Endothelial cell of umbilical vein (primary cell): ENCODE measurements around the gene MRPS35. TPM values are rescaled to one million over a fixed set of nuclear protein-coding genes. Genes with fewer than 3 reads are reported as not detected.

Experiments
- BruUV-seq: library from RNA; stranded (reverse); fragments of 400-500 nt; replicated peaks from 2 replicates; lab custom pipeline; 2021; lab: Mats Ljungman, UMichigan
- CTCF ChIA-PET: fragments of 300-600, 350-600 bp; sonication (Branson Sonifier 250); formaldehyde crosslinking; loops from one replicate; lab custom pipeline; 2021; ENCODE audit warnings: antibody characterized with exemption, inconsistent platforms; lab: Charles Lee
- POLR2A ChIA-PET: fragments of 300-600, 350-600 bp; sonication (Branson Sonifier 250); formaldehyde crosslinking; loops from one replicate; lab custom pipeline; 2021; ENCODE audit warnings: antibody characterized with exemption, inconsistent platforms; lab: Charles Lee
- DNase-seq: peaks from one replicate; pipeline ENCODE4 v3.0.0-alpha.2; 2011; ENCODE audit warnings: low read depth, low spot score
- FAIRE-seq: peaks from 2 replicates; lab custom pipeline; 2011; peaks lifted over from hg19 to GRCh38; lab: Jason Lieb, UNC
- H2AFZ ChIP-seq: 2 replicates; pipeline ENCODE4 v1.6.0; 2012; ENCODE audit warnings: low read depth, low read length, control low read depth, inconsistent platforms
- H3K27ac ChIP-seq: 2 replicates; pipeline ENCODE4 v1.5.1; 2011; ENCODE audit warnings: low read depth, mild to moderate bottlenecking, control low read depth, low read length, moderate library complexity; ENCODE audit not compliant: insufficient read depth
- H3K27me3 ChIP-seq, 2 experiments: 2 replicates each; pipeline versions ENCODE4 v1.6.0 to v1.6.1; 2011; ENCODE audit warnings: low read length in 2 of 2, mixed read lengths in 1 of 2; ENCODE audit not compliant: control insufficient read depth in 2 of 2, insufficient read depth in 2 of 2
- H3K36me3 ChIP-seq, 2 experiments: 2 replicates in 1 of 2; 3 replicates in 1 of 2; pipeline ENCODE4 v1.5.1; 2011; ENCODE audit warnings: low read length in 2 of 2, mild to moderate bottlenecking in 1 of 2, moderate library complexity in 1 of 2; ENCODE audit not compliant: control insufficient read depth in 2 of 2, insufficient read depth in 2 of 2; ENCODE audit errors: extremely low read depth in 1 of 2
- H3K4me1 ChIP-seq: 3 replicates; pipeline ENCODE4 v1.5.1; 2011; ENCODE audit warnings: mild to moderate bottlenecking, low read length; ENCODE audit not compliant: control insufficient read depth, insufficient read depth; ENCODE audit errors: extremely low read depth
- H3K4me2 ChIP-seq: 2 replicates; pipeline ENCODE4 v1.6.1; 2011; ENCODE audit warnings: low read length, control low read depth, mixed read lengths; ENCODE audit not compliant: insufficient read depth
- H3K4me3 ChIP-seq, 3 experiments: fragments of 200-600 bp in 1 of 3; sonication (generic), shearing (Covaris generic) in 1 of 3; replicated peaks in 1 of 3; 2 replicates each; pipeline ENCODE4 v1.5.1; 2011 to 2016; ENCODE audit warnings: control low read depth in 3 of 3, low read length in 3 of 3, mild to moderate bottlenecking in 2 of 3, inconsistent platforms in 1 of 3, low read depth in 1 of 3, moderate library complexity in 1 of 3; ENCODE audit not compliant: insufficient read depth in 1 of 3
- H3K79me2 ChIP-seq: 2 replicates; pipeline ENCODE4 v1.6.0; 2012; ENCODE audit warnings: low read length, inconsistent platforms; ENCODE audit not compliant: control insufficient read depth, insufficient read depth
- H3K9ac ChIP-seq: replicated peaks from 2 replicates; pipeline ENCODE3; 2011; ENCODE audit warnings: low read length, control low read depth; ENCODE audit not compliant: insufficient read depth; ENCODE audit errors: extremely low read depth
- H3K9me1 ChIP-seq: replicated peaks from 3 replicates; pipeline ENCODE4 v1.6.0; 2011; ENCODE audit warnings: mild to moderate bottlenecking, low read length; ENCODE audit not compliant: control insufficient read depth, insufficient read depth; ENCODE audit errors: extremely low read depth
- H3K9me3 ChIP-seq: replicated peaks from 2 replicates; pipeline ENCODE4 v1.5.1; 2012; ENCODE audit warnings: low read length, inconsistent platforms; ENCODE audit not compliant: control insufficient read depth, insufficient read depth
- H4K20me1 ChIP-seq: replicated peaks from 2 replicates; pipeline ENCODE3; 2011; ENCODE audit warnings: mild to moderate bottlenecking, low read length; ENCODE audit not compliant: control insufficient read depth, insufficient read depth; ENCODE audit errors: extremely low read depth
- CTCF ChIP-seq, 2 donors: IDR thresholded peaks; 1 replicate in 1 of 2; 2 replicates in 1 of 2; pipeline ENCODE4 v1.5.1; 2011; ENCODE audit warnings: low read length in 2 of 2, mild to moderate bottlenecking in 2 of 2, moderate library complexity in 2 of 2, control low read depth in 1 of 2, inconsistent platforms in 1 of 2, low read depth in 1 of 2; ENCODE audit not compliant: insufficient read depth in 1 of 2; ENCODE audit errors: extremely low read depth in 1 of 2
- EZH2 ChIP-seq: IDR thresholded peaks from 2 replicates; pipeline ENCODE4 v1.6.1; 2012; ENCODE audit warnings: borderline replicate concordance, low read depth, mild to moderate bottlenecking, moderate library complexity, low read length, inconsistent platforms; ENCODE audit not compliant: severe bottlenecking
- FOS ChIP-seq: IDR thresholded peaks from 2 replicates; pipeline ENCODE4 v1.6.1; 2011; ENCODE audit warnings: mild to moderate bottlenecking, low read length, moderate library complexity, borderline replicate concordance; ENCODE audit not compliant: insufficient read depth
- POLR2A ChIP-seq: IDR thresholded peaks from 2 replicates; pipeline ENCODE4 v1.6.1; 2012; ENCODE audit warnings: low read depth, mild to moderate bottlenecking, control low read depth, low read length
- POLR2AphosphoS5 ChIP-seq: IDR thresholded peaks from 2 replicates; pipeline ENCODE4 v1.6.1; 2012; ENCODE audit warnings: low read depth, mild to moderate bottlenecking, control low read depth, low read length, moderate library complexity; ENCODE audit not compliant: insufficient read depth
- dilution Hi-C: fragments of 300-500 bp; cut with MboI; formaldehyde crosslinking; loops from one replicate; pipeline ENCODE4 v1.15.0; 2019; ENCODE audit warnings: low sequenced_read_pairs; ENCODE audit not compliant: extremely low pct_ligation_motif_present
- intact Hi-C: fragments of 100-400 bp; cut with micrococcal nuclease; formaldehyde crosslinking; loops from one replicate; pipeline ENCODE4 v1.10.0; 2022
- polyA plus RNA-seq, 4 experiments: library from polyadenylated mRNA; depleted of rRNA in 3 of 4; stranded (reverse) in 3 of 4; unstranded in 1 of 4; fragments of >200 nt; gene quantifications; 2 replicates each; pipeline versions ENCODE4 v1.2.1 to v1.2.3, GENCODE V29; 2011 to 2012; ENCODE audit warnings: missing spikeins in 1 of 4
- total RNA-seq: library from RNA; stranded (reverse); gene quantifications from 2 replicates; pipeline ENCODE4 v1.2.3, GENCODE V29; 2021

Gene MRPS35
- total and polyA plus RNA-seq, 2 donors (not counting 3 experiments of a cell fraction or from before 2014, with no cell fraction given) = 22.7 to 38.6 TPM

DNA sequence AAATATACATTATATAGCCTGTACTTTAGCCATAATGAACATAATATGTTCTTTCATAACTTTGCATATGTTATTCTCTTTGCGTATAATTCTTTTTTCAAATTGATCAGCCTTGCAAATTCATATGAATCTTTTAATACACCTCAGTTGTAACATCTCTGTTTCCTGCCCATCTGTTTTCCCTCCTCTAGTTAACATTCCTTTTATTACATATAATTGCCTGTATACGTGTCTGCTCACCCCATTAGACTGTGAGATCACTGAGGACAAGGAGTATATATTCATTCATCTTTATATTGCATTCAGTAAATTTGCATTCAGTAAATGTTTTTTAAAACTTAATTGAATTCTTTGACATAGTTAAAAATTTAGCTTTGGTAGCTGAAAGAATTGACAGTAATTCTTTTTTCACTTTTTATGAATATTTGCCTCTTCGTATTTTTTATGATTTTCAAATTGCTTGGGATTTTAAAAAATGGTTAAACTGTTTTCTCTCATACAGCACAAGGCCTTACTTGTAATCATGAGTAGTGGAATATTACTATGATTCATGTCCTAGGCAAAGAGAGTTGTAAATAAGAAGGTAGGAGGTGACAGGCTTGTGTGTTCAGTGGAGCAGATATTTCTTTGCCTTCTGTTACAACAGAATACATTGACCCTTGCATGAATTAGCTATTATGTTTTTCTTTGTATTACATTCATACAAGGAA, 36.6 kb downstream of the MRPS35 start:
- H3K79me2 ChIP-seq = peaks cover 9% of the 10 kb centered on the region
- H3K4me2 ChIP-seq = no peak overlapping the region
- H4K20me1 ChIP-seq = no peaks in the 10 kb centered on the region
- no peaks in the 10 kb centered on the region for H3K9me3 ChIP-seq
- peaks cover 0 to 9% of the 10 kb centered on the region in 2 experiments for H3K36me3 ChIP-seq
- no peak for DNase-seq
- FAIRE-seq = no peak
- H3K9me1 ChIP-seq = no peaks in the 10 kb centered on the region
- no TSS peak for BruUV-seq
- POLR2A ChIA-PET = no interaction called here
- dilution Hi-C loops (no loop called here), intact Hi-C loops (no loop called here)
- CTCF ChIA-PET = interaction anchor here (1.1 to 1.7 kb wide), 3 partner anchors 8 to 74 kb away, joined by 3 to 8 read pairs (median 5); no protein-coding TSS in a partner anchor
- no peak overlapping the region for H3K9ac ChIP-seq
- H2AFZ ChIP-seq = no peak overlapping the region
- H3K4me3 ChIP-seq = no peak overlapping the region
- TF ChIP-seq EZH2 (no peak), FOS (no peak), POLR2AphosphoS5 (no peak), CTCF (IDR thresholded peaks at IDR 0.05; ENCODE audit: extremely low read depth in 1 of 2, insufficient read depth in 1 of 2, low read depth in 1 of 2, low read length in 2 of 2) (no peak), POLR2A (no peak)
- no peaks in the 10 kb centered on the region for H3K27me3 ChIP-seq
- H3K4me1 ChIP-seq = no peaks in the 10 kb centered on the region
- no peak overlapping the region for H3K27ac ChIP-seq
